MM.1S (cell line): ENCODE measurements around the gene ZNF525.
A peak's percentile ranks its signal among the peaks of the same experiment; 100 is the strongest.
"Not testable (repeated sequence)": the region's sequence is repeated elsewhere in the genome, so short reads cannot be mapped to it uniquely, and the experiment has no call there.

Source experiments
- DNase-seq: peaks from one replicate; pipeline ENCODE4 v3.0.0-alpha.2; 2015
- H2AFZ ChIP-seq: fragments of 300-600 bp; sonication (generic); 2 replicates; pipeline ENCODE4 v1.6.0; 2016; ENCODE audit warnings: antibody characterized with exemption, low read length
- H3F3A ChIP-seq: fragments of 300-600 bp; sonication (generic); 2 replicates; pipeline ENCODE4 v1.6.1; 2016; ENCODE audit warnings: mild to moderate bottlenecking, antibody characterized with exemption, low read length, moderate library complexity, mixed read lengths; ENCODE audit not compliant: insufficient read depth
- H3K27ac ChIP-seq: fragments of 300-600 bp; sonication (generic); 2 replicates; pipeline ENCODE4 v1.5.1; 2016; ENCODE audit warnings: mild to moderate bottlenecking, low read length
- H3K27me3 ChIP-seq: fragments of 300-600 bp; sonication (generic); replicated peaks from 2 replicates; pipeline ENCODE4 v1.6.0; 2016; ENCODE audit warnings: low read length; ENCODE audit not compliant: insufficient read depth
- H3K36me3 ChIP-seq: fragments of 300-600 bp; sonication (generic); replicated peaks from 2 replicates; pipeline ENCODE4 v1.6.1; 2016; ENCODE audit warnings: mild to moderate bottlenecking, low read length, mixed read lengths; ENCODE audit not compliant: insufficient read depth
- H3K4me1 ChIP-seq: fragments of 300-600 bp; sonication (generic); 2 replicates; pipeline ENCODE4 v1.6.1; 2016; ENCODE audit warnings: low read length, mixed read lengths
- H3K4me2 ChIP-seq: fragments of 300-600 bp; sonication (generic); 2 replicates; pipeline ENCODE4 v1.6.0; 2016; ENCODE audit warnings: low read depth, low read length
- H3K4me3 ChIP-seq: fragments of 300-600 bp; sonication (generic); 2 replicates; pipeline ENCODE4 v1.5.1; 2016; ENCODE audit warnings: low read length, mixed read lengths
- H3K79me2 ChIP-seq: fragments of 300-600 bp; sonication (generic); 2 replicates; pipeline ENCODE4 v1.6.1; 2016; ENCODE audit warnings: mixed run types, low read length, mixed read lengths
- H3K9ac ChIP-seq: fragments of 300-600 bp; sonication (generic); 2 replicates; pipeline ENCODE4 v1.6.1; 2016; ENCODE audit warnings: low read length, mixed read lengths
- H3K9me2 ChIP-seq: fragments of 300-600 bp; sonication (generic); replicated peaks from 2 replicates; pipeline ENCODE4 v1.6.1; 2016; ENCODE audit warnings: mild to moderate bottlenecking, low read length, mixed read lengths; ENCODE audit not compliant: insufficient read depth
- H3K9me3 ChIP-seq: fragments of 300-600 bp; sonication (generic); replicated peaks from 2 replicates; pipeline ENCODE4 v1.6.1; 2016; ENCODE audit warnings: mild to moderate bottlenecking, low read length, mixed read lengths; ENCODE audit not compliant: insufficient read depth
- H4K20me1 ChIP-seq: fragments of 300-600 bp; sonication (generic); 2 replicates; pipeline ENCODE4 v1.6.1; 2016; ENCODE audit warnings: mild to moderate bottlenecking, low read length, moderate library complexity, mixed read lengths; ENCODE audit not compliant: insufficient read depth
- CTCF ChIP-seq: fragments of 300-600 bp; sonication (generic); IDR thresholded peaks from 2 replicates; pipeline ENCODE4 v1.5.1; 2016; ENCODE audit warnings: antibody characterized with exemption, low read length, mixed read lengths
- EZH2 ChIP-seq: fragments of 300-600 bp; sonication (generic); optimal IDR thresholded peaks from 2 replicates; pipeline ENCODE3; 2017; ENCODE audit warnings: low read depth, mild to moderate bottlenecking, antibody characterized with exemption, low read length, mixed read lengths
- EZH2phosphoT487 ChIP-seq: fragments of 300-600 bp; sonication (generic); IDR thresholded peaks from 2 replicates; pipeline ENCODE4 v1.6.1; 2018; ENCODE audit warnings: antibody characterized with exemption, low read length

Gene ZNF525

GRCh38 chr19:53422551-53422950, 57.0 kb downstream of the ZNF525 start:
- H2AFZ ChIP-seq: no peak overlapping the region
- no peaks in the 10 kb centered on the region for H3K4me1 ChIP-seq
- no peak overlapping the region for H3K9ac ChIP-seq
- no peaks in the 10 kb centered on the region for H3K9me2 ChIP-seq
- H3K27ac ChIP-seq: no peak overlapping the region
- H3K4me2 ChIP-seq: no peak overlapping the region
- no peak overlapping the region for H3K4me3 ChIP-seq
- H3K79me2 ChIP-seq: no peaks in the 10 kb centered on the region
- DNase-seq: no peak
- H3K27me3 ChIP-seq: no peaks in the 10 kb centered on the region
- TF ChIP-seq EZH2: no peak
- no peak for TF ChIP-seq CTCF
- TF ChIP-seq EZH2phosphoT487: no peak
- H3K36me3 ChIP-seq: no peaks in the 10 kb centered on the region
- H3K9me3 ChIP-seq: no peaks in the 10 kb centered on the region
- H3F3A ChIP-seq: no peaks in the 10 kb centered on the region
- no peaks in the 10 kb centered on the region for H4K20me1 ChIP-seq

- H2AFZ ChIP-seq, H4K20me1 ChIP-seq, H3F3A ChIP-seq, H3K4me1 ChIP-seq, H3K79me2 ChIP-seq, H3K27ac ChIP-seq, H3K9me3 ChIP-seq, H3K4me2 ChIP-seq, H3K9me2 ChIP-seq, H3K36me3 ChIP-seq, DNase-seq, H3K9ac ChIP-seq, H3K4me3 ChIP-seq, H3K27me3 ChIP-seq: not testable (repeated sequence)
Measured at GRCh38 chr19:53423074-53423473, 57.6 kb downstream of the ZNF525 start.

GRCh38 chr19:53423680-53424079, 58.2 kb downstream of the ZNF525 start:
- DNase-seq, H3K9me2 ChIP-seq, H3K36me3 ChIP-seq, H2AFZ ChIP-seq, H3K27me3 ChIP-seq, H3K79me2 ChIP-seq, H3K4me2 ChIP-seq, H3K27ac ChIP-seq, H3F3A ChIP-seq, H4K20me1 ChIP-seq, H3K9ac ChIP-seq, H3K4me3 ChIP-seq, H3K4me1 ChIP-seq, H3K9me3 ChIP-seq: not testable (repeated sequence)

GRCh38 chr19:53424968-53425597, 59.6 kb downstream of the ZNF525 start:
- H3K27me3 ChIP-seq: no peaks in the 10 kb centered on the region
- H2AFZ ChIP-seq: no peak overlapping the region
- no peak overlapping the region for H3K27ac ChIP-seq
- no peak for TF ChIP-seq EZH2
- TF ChIP-seq EZH2phosphoT487: no peak
- TF ChIP-seq CTCF: peak; percentile 38
- no peak overlapping the region for H3K4me3 ChIP-seq
- no peaks in the 10 kb centered on the region for H3K36me3 ChIP-seq
- no peaks in the 10 kb centered on the region for H3K4me1 ChIP-seq
- H4K20me1 ChIP-seq: no peaks in the 10 kb centered on the region
- H3K4me2 ChIP-seq: no peak overlapping the region
- H3K9ac ChIP-seq: no peak overlapping the region
- no peak for DNase-seq
- H3F3A ChIP-seq: no peaks in the 10 kb centered on the region
- no peaks in the 10 kb centered on the region for H3K9me2 ChIP-seq
- no peaks in the 10 kb centered on the region for H3K9me3 ChIP-seq
- no peaks in the 10 kb centered on the region for H3K79me2 ChIP-seq
